Measurements from ENCODE around the gene PID1. TPM values are rescaled to one million over a fixed set of nuclear protein-coding genes. Genes with fewer than 3 reads are reported as not detected.

Gene PID1
- total RNA-seq, 1 donor from 2014 or later = 83.2 TPM

DNA sequence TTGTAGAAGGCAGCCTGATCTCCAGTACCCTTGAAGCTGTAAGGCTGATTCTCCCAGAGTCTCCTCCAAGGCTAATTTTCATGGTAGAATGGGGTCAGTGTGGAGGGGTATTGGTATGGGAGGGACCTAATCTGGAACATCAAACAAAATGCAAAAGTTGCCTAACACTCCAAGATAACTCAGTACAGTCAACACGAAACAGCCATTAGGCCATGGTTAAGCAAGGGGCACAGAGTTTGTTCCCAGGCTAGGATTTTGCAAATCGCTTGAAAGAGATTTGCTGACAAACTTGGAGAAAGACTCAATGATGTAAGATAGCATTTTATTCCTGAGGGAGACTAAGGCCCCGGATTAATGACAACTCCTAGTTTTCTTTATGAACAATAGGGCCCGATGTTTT lies 5.4 kb downstream of the PID1 start:
- Histone ChIP-seq H3K27me3 (no peaks in the 10 kb centered on the region), H3K36me3 (peaks cover 0 to 19% of the 10 kb centered on the region in 2 donors), H3K27ac (no peak overlapping the region), H3K9me3 (peaks cover 6% of the 10 kb centered on the region), H3K4me1 (peaks cover 11% of the 10 kb centered on the region), H3K4me3 (no peak overlapping the region)
- intact Hi-C loops (cut with DNase I) = no loop called here
- no peak for DNase-seq (ENCODE audit: extremely low spot score in 2 of 2)
- no peak for TF ChIP-seq POLR2A (IDR thresholded peaks at IDR 0.05)
- TF ChIP-seq, protein P1, sequence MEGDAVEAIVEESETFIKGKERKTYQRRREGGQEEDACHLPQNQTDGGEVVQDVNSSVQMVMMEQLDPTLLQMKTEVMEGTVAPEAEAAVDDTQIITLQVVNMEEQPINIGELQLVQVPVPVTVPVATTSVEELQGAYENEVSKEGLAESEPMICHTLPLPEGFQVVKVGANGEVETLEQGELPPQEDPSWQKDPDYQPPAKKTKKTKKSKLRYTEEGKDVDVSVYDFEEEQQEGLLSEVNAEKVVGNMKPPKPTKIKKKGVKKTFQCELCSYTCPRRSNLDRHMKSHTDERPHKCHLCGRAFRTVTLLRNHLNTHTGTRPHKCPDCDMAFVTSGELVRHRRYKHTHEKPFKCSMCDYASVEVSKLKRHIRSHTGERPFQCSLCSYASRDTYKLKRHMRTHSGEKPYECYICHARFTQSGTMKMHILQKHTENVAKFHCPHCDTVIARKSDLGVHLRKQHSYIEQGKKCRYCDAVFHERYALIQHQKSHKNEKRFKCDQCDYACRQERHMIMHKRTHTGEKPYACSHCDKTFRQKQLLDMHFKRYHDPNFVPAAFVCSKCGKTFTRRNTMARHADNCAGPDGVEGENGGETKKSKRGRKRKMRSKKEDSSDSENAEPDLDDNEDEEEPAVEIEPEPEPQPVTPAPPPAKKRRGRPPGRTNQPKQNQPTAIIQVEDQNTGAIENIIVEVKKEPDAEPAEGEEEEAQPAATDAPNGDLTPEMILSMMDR (IDR thresholded peaks at IDR 0.05) = no peak
- TF ChIP-seq POLR2AphosphoS5 (IDR thresholded peaks at IDR 0.05; ENCODE audit: insufficient read depth in 1 of 2, low read depth in 1 of 2) = no peak

DNA sequence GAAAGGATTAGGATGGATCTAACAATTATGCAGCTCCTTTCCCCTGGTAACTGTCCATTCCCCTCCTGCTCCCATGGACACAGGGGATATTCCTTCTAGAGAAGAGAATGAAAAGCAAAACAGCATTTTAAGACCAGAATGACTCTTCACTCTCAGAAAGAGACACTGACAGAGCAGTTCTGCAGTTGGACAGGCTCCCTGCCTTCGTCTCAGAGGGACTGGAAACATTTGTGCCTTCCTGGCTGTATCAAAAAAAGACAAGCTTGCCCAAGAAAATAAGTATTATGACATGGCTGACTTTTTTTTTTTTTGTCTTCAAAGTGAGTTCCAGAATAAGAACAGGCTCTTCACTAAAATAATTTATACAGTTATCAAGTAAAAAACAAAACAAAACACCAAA lies 9.5 kb downstream of the PID1 start:
- H3K27ac ChIP-seq = no peak overlapping the region
- H3K4me3 ChIP-seq = no peak overlapping the region
- H3K27me3 ChIP-seq = no peaks in the 10 kb centered on the region
- no peak for DNase-seq (ENCODE audit: extremely low spot score in 2 of 2)
- H3K4me1 ChIP-seq = no peaks in the 10 kb centered on the region
- peaks cover 0 to 19% of the 10 kb centered on the region in 2 donors for H3K36me3 ChIP-seq
- peaks cover 6% of the 10 kb centered on the region for H3K9me3 ChIP-seq
- TF ChIP-seq POLR2A (IDR thresholded peaks at IDR 0.05) (no peak), POLR2AphosphoS5 (IDR thresholded peaks at IDR 0.05; ENCODE audit: insufficient read depth in 1 of 2, low read depth in 1 of 2) (no peak)
- TF ChIP-seq, protein P1 (IDR thresholded peaks at IDR 0.05) = no peak
- intact Hi-C loops (cut with DNase I) = no loop called here

DNA sequence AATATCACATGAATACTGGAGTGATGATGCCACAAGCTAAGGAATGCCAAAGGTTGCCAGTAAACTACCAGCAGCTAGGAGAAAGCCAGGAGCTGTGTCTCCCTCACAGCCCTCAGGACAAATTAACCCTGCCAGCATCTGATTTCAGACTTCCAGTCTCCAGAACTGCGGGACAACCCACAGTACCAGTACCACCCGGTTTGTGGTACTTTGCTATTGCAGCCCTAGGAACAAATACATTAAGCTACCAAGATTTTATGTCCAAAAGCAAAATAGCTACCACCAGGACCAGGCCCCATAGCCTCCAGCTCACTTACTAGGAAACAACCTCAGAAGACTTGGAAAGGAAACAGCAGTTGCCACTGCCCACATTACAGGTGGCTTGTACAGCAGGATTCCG lies 10.0 kb downstream of the PID1 start:
- no peak for DNase-seq (ENCODE audit: extremely low spot score in 2 of 2)
- H3K27ac ChIP-seq = no peak overlapping the region
- peaks cover 6% of the 10 kb centered on the region for H3K9me3 ChIP-seq
- intact Hi-C loops (cut with DNase I) = no loop called here
- H3K27me3 ChIP-seq = no peaks in the 10 kb centered on the region
- H3K36me3 ChIP-seq = peaks cover 0 to 19% of the 10 kb centered on the region in 2 donors
- TF ChIP-seq POLR2AphosphoS5 (IDR thresholded peaks at IDR 0.05; ENCODE audit: insufficient read depth in 1 of 2, low read depth in 1 of 2) = no peak
- TF ChIP-seq, protein P1 (IDR thresholded peaks at IDR 0.05) = no peak
- no peak for TF ChIP-seq POLR2A (IDR thresholded peaks at IDR 0.05)
- H3K4me1 ChIP-seq = no peaks in the 10 kb centered on the region
- H3K4me3 ChIP-seq = no peak overlapping the region

DNA sequence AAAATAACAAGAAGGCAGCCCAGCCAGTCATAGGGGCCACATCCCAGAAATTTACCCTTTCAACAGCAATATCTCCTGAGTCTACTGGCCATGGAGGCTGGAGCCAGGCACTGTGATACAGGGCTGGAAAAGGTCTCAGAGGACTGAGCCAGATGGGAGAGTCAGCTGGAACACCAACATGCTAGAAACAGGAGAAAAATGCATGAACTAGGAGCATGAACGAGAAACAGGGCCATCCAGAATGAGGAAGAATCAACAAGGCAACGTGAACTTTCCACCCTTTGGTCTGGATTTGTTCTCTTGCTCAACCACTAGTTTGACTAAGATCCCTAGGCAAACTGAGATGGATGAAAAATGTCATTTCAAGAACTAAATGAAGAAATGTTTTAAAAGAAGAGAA lies 13.1 kb downstream of the PID1 start:
- Histone ChIP-seq H3K4me1 (peaks cover under 1% of the 10 kb centered on the region), H3K27me3 (no peaks in the 10 kb centered on the region), H3K36me3 (peaks cover 0 to 19% of the 10 kb centered on the region in 2 donors), H3K4me3 (no peak overlapping the region), H3K9me3 (peaks cover 6% of the 10 kb centered on the region), H3K27ac (no peak overlapping the region)
- DNase-seq (ENCODE audit: extremely low spot score in 2 of 2) = no peak
- intact Hi-C loops (cut with DNase I) = no loop called here
- TF ChIP-seq, protein P1 (IDR thresholded peaks at IDR 0.05) = no peak

DNA sequence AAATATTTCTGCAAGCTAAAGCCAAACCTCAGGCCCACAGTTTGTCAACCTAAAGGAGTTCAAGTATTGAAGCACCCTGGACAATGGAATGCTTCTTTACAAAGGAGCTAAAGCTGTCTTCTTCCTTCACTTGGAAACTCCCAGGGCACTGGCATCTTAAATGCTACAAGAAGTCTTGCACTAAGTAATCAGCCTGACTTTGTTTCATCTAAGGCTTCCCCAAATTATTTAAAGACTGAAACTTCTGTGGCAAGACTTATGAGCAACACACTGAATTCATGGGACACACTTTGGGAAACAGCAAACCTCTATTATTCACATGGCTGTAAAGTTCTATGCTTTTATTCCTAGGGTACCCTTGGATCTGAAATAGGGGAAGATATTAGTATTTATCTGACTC lies 14.7 kb downstream of the PID1 start:
- Histone ChIP-seq H3K4me3 (no peak overlapping the region), H3K27me3 (no peaks in the 10 kb centered on the region), H3K9me3 (peaks cover 4% of the 10 kb centered on the region), H3K4me1 (peaks cover 15% of the 10 kb centered on the region), H3K27ac (no peak overlapping the region), H3K36me3 (peaks cover 0 to 6% of the 10 kb centered on the region in 2 donors)
- no peak for TF ChIP-seq POLR2A (IDR thresholded peaks at IDR 0.05)
- TF ChIP-seq, protein P1 (IDR thresholded peaks at IDR 0.05) = no peak
- no peak for TF ChIP-seq POLR2AphosphoS5 (IDR thresholded peaks at IDR 0.05; ENCODE audit: insufficient read depth in 1 of 2, low read depth in 1 of 2)
- no peak for DNase-seq (ENCODE audit: extremely low spot score in 2 of 2)
- intact Hi-C loops (cut with DNase I) = no loop called here
